GM23338 (cell line): ENCODE results near the gene MYH10.

ENCODE experiments used
- CTCF ChIP-seq, 2 experiments: fragments of 200-600 bp in 1 of 2; sonication (generic) in 1 of 2; conservative IDR thresholded peaks; 2 replicates each; pipeline versions ENCODE4 v1.5.1 to v1.6.1; 2016 to 2017; ENCODE audit warnings: antibody characterized with exemption in 2 of 2, low read depth in 2 of 2, mild to moderate bottlenecking in 2 of 2, moderate library complexity in 1 of 2
- EZH2 ChIP-seq: fragments of 200-600 bp; sonication (generic); IDR thresholded peaks from one replicate; pipeline ENCODE4 v1.8.0; 2017; ENCODE audit warnings: antibody characterized with exemption, mild to moderate bottlenecking, low read depth; ENCODE audit not compliant: unreplicated experiment
- EZH2phosphoT487 ChIP-seq: fragments of 200-600 bp; sonication (generic); IDR thresholded peaks from one replicate; pipeline ENCODE4 v1.8.1; 2018; ENCODE audit warnings: antibody characterized with exemption; ENCODE audit not compliant: unreplicated experiment
- POLR2AphosphoS5 ChIP-seq: IDR thresholded peaks from 2 replicates; pipeline ENCODE4 v1.6.1; 2016; ENCODE audit warnings: antibody characterized with exemption, low read depth
- REST ChIP-seq: IDR thresholded peaks from one replicate; pipeline ENCODE4 v1.6.1; 2018; ENCODE audit warnings: antibody characterized with exemption; ENCODE audit not compliant: unreplicated experiment
- STAT1 ChIP-seq: IDR thresholded peaks from one replicate; pipeline ENCODE4 v1.6.1; 2016; ENCODE audit warnings: antibody characterized with exemption; ENCODE audit not compliant: unreplicated experiment
- ZNF114 ChIP-seq: fragments of 250-450 bp; sonication (Bioruptor Pico); IDR thresholded peaks from 2 replicates; pipeline ENCODE4 v1.5.0; 2020; ENCODE audit warnings: mild to moderate bottlenecking, moderate library complexity
- TF ChIP-seq, protein P1 (sequence below): fragments of 250-450 bp; sonication (Bioruptor Pico); IDR thresholded peaks from 2 replicates; pipeline ENCODE4 v1.5.0; 2020; ENCODE audit warnings: mild to moderate bottlenecking, moderate library complexity

- no peak for TF ChIP-seq CTCF (conservative IDR thresholded peaks at IDR 0.05; ENCODE audit: low read depth in 2 of 2)
- TF ChIP-seq POLR2AphosphoS5, result no peak
- no peak for TF ChIP-seq ZNF114
- no peak for TF ChIP-seq EZH2
- no peak for TF ChIP-seq REST
- TF ChIP-seq, protein P1, sequence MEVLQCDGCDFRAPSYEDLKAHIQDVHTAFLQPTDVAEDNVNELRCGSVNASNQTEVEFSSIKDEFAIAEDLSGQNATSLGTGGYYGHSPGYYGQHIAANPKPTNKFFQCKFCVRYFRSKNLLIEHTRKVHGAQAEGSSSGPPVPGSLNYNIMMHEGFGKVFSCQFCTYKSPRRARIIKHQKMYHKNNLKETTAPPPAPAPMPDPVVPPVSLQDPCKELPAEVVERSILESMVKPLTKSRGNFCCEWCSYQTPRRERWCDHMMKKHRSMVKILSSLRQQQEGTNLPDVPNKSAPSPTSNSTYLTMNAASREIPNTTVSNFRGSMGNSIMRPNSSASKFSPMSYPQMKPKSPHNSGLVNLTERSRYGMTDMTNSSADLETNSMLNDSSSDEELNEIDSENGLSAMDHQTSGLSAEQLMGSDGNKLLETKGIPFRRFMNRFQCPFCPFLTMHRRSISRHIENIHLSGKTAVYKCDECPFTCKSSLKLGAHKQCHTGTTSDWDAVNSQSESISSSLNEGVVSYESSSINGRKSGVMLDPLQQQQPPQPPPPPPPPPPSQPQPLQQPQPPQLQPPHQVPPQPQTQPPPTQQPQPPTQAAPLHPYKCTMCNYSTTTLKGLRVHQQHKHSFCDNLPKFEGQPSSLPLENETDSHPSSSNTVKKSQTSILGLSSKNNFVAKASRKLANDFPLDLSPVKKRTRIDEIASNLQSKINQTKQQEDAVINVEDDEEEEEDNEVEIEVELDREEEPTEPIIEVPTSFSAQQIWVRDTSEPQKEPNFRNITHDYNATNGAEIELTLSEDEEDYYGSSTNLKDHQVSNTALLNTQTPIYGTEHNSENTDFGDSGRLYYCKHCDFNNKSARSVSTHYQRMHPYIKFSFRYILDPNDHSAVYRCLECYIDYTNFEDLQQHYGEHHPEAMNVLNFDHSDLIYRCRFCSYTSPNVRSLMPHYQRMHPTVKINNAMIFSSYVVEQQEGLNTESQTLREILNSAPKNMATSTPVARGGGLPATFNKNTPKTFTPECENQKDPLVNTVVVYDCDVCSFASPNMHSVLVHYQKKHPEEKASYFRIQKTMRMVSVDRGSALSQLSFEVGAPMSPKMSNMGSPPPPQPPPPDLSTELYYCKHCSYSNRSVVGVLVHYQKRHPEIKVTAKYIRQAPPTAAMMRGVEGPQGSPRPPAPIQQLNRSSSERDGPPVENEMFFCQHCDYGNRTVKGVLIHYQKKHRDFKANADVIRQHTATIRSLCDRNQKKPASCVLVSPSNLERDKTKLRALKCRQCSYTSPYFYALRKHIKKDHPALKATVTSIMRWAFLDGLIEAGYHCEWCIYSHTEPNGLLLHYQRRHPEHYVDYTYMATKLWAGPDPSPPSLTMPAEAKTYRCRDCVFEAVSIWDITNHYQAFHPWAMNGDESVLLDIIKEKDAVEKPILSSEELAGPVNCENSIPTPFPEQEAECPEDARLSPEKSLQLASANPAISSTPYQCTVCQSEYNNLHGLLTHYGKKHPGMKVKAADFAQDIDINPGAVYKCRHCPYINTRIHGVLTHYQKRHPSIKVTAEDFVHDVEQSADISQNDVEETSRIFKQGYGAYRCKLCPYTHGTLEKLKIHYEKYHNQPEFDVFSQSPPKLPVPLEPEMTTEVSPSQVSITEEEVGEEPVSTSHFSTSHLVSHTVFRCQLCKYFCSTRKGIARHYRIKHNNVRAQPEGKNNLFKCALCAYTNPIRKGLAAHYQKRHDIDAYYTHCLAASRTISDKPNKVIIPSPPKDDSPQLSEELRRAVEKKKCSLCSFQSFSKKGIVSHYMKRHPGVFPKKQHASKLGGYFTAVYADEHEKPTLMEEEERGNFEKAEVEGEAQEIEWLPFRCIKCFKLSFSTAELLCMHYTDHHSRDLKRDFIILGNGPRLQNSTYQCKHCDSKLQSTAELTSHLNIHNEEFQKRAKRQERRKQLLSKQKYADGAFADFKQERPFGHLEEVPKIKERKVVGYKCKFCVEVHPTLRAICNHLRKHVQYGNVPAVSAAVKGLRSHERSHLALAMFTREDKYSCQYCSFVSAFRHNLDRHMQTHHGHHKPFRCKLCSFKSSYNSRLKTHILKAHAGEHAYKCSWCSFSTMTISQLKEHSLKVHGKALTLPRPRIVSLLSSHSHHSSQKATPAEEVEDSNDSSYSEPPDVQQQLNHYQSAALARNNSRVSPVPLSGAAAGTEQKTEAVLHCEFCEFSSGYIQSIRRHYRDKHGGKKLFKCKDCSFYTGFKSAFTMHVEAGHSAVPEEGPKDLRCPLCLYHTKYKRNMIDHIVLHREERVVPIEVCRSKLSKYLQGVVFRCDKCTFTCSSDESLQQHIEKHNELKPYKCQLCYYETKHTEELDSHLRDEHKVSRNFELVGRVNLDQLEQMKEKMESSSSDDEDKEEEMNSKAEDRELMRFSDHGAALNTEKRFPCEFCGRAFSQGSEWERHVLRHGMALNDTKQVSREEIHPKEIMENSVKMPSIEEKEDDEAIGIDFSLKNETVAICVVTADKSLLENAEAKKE, result no peak
- TF ChIP-seq EZH2phosphoT487, result no peak
- no peak for TF ChIP-seq STAT1
Measured at GRCh38 chr17:8475227-8475626, 155.3 kb downstream of the MYH10 start.
